ENCODE measurements around the gene PADI2. TPM values are rescaled to one million over a fixed set of nuclear protein-coding genes. Genes with fewer than 3 reads are reported as not detected.

Gene PADI2
- polyA plus RNA-seq, 1 donor (not counting 4 experiments of a cell fraction or from before 2014, with no cell fraction given), result 0.13 TPM

GRCh38 chr1:17099616-17100340, 19.5 kb downstream of the PADI2 start:
- Histone ChIP-seq H3K4me1 (ENCODE audit: control insufficient read depth, extremely low read depth, insufficient read depth, low read length) (peaks cover 19% of the 10 kb centered on the region), H3K9me3 (ENCODE audit: control insufficient read depth, low read depth, low read length) (no peaks in the 10 kb centered on the region), H3K9me1 (ENCODE audit: control insufficient read depth, extremely low read depth, insufficient read depth, low read length) (no peaks in the 10 kb centered on the region), H3K36me3 (ENCODE audit: control insufficient read depth in 2 of 2, extremely low read depth in 1 of 2, insufficient read depth in 2 of 2, low read length in 2 of 2) (no peaks in the 10 kb centered on the region), H3K79me2 (ENCODE audit: control insufficient read depth, insufficient read depth, low read length) (no peaks in the 10 kb centered on the region), H3K27me3 (ENCODE audit: control insufficient read depth, extremely low read depth, insufficient read depth, low read length) (no peaks in the 10 kb centered on the region), H3K4me2 (ENCODE audit: control insufficient read depth, extremely low read depth, insufficient read depth, low read depth, low read length) (no peak overlapping the region), H4K20me1 (ENCODE audit: control insufficient read depth, extremely low read depth, insufficient read depth, low read length) (no peaks in the 10 kb centered on the region), H3K27ac (ENCODE audit: control insufficient read depth, insufficient read depth, low read length) (no peak overlapping the region), H3K9ac (ENCODE audit: control insufficient read depth, extremely low read depth, insufficient read depth, low read length) (no peak overlapping the region), H3K4me3 (ENCODE audit: control insufficient read depth in 2 of 3, extremely low read depth in 1 of 3, insufficient read depth in 2 of 3, low read depth in 1 of 3, low read length in 3 of 3) (no peak overlapping the region), H2AFZ (ENCODE audit: control insufficient read depth, low read length) (no peak overlapping the region)
- DNase-seq (ENCODE audit: low read depth, low spot score), result no peak
- TF ChIP-seq EZH2 (IDR thresholded peaks at IDR 0.05; ENCODE audit: low read length), result no peak
- no peak for TF ChIP-seq CTCF (optimal IDR thresholded peaks at IDR 0.05 in 1 of 3, IDR thresholded peaks at IDR 0.05 in 1 of 3, conservative IDR thresholded peaks at IDR 0.05 in 1 of 3; ENCODE audit: extremely low read depth in 1 of 3, insufficient read depth in 2 of 3, low read length in 3 of 3)
- no peak for FAIRE-seq
- dilution Hi-C loops (cut with MboI; ENCODE audit: extremely low pct_ligation_motif_present, low sequenced_read_pairs), result no loop called here

GRCh38 chr1:17098446-17099317, 20.6 kb downstream of the PADI2 start:
- DNase-seq (ENCODE audit: low read depth, low spot score) (no peak), FAIRE-seq (peak; percentile 51)
- no peaks in the 10 kb centered on the region for H4K20me1 ChIP-seq (ENCODE audit: control insufficient read depth, extremely low read depth, insufficient read depth, low read length)
- no peak overlapping the region for H2AFZ ChIP-seq (ENCODE audit: control insufficient read depth, low read length)
- no peaks in the 10 kb centered on the region for H3K27me3 ChIP-seq (ENCODE audit: control insufficient read depth, extremely low read depth, insufficient read depth, low read length)
- H3K27ac ChIP-seq (ENCODE audit: control insufficient read depth, insufficient read depth, low read length), result no peak overlapping the region
- H3K9ac ChIP-seq (ENCODE audit: control insufficient read depth, extremely low read depth, insufficient read depth, low read length), result no peak overlapping the region
- H3K9me3 ChIP-seq (ENCODE audit: control insufficient read depth, low read depth, low read length), result no peaks in the 10 kb centered on the region
- TF ChIP-seq EZH2 (IDR thresholded peaks at IDR 0.05; ENCODE audit: low read length) (no peak), CTCF (optimal IDR thresholded peaks at IDR 0.05 in 1 of 3, IDR thresholded peaks at IDR 0.05 in 1 of 3, conservative IDR thresholded peaks at IDR 0.05 in 1 of 3; ENCODE audit: extremely low read depth in 1 of 3, insufficient read depth in 2 of 3, low read length in 3 of 3) (no peak)
- H3K4me2 ChIP-seq (ENCODE audit: control insufficient read depth, extremely low read depth, insufficient read depth, low read depth, low read length), result no peak overlapping the region
- no peaks in the 10 kb centered on the region for H3K36me3 ChIP-seq (ENCODE audit: control insufficient read depth in 2 of 2, extremely low read depth in 1 of 2, insufficient read depth in 2 of 2, low read length in 2 of 2)
- dilution Hi-C loops (cut with MboI; ENCODE audit: extremely low pct_ligation_motif_present, low sequenced_read_pairs), result no loop called here
- peaks cover 30% of the 10 kb centered on the region for H3K4me1 ChIP-seq (ENCODE audit: control insufficient read depth, extremely low read depth, insufficient read depth, low read length)
- H3K9me1 ChIP-seq (ENCODE audit: control insufficient read depth, extremely low read depth, insufficient read depth, low read length), result no peaks in the 10 kb centered on the region
- H3K79me2 ChIP-seq (ENCODE audit: control insufficient read depth, insufficient read depth, low read length), result no peaks in the 10 kb centered on the region
- H3K4me3 ChIP-seq (ENCODE audit: control insufficient read depth in 2 of 3, extremely low read depth in 1 of 3, insufficient read depth in 2 of 3, low read depth in 1 of 3, low read length in 3 of 3), result no peak overlapping the region
